Mucosa of descending colon (tissue), 3 donors: ENCODE data around the gene C19orf47. TPM values are rescaled to one million over a fixed set of nuclear protein-coding genes. Genes with fewer than 3 reads are reported as not detected.

ENCODE experiments used
- ATAC-seq: fragments of 200-7000 bp; cut with Tn5 transposase; one replicate; pipeline ENCODE4 v1.9.1; 2020; ENCODE audit warnings: mild to moderate bottlenecking, moderate library complexity
- DNase-seq, 3 donors: peaks; one replicate each; pipeline ENCODE4 v3.0.0-alpha.2; 2020
- H3K36me3 ChIP-seq: fragments of 200-600 bp; one replicate; pipeline ENCODE4 v1.8.0; 2021; ENCODE audit warnings: low read depth, mild to moderate bottlenecking
- H3K4me1 ChIP-seq: fragments of 200-600 bp; one replicate; pipeline ENCODE4 v1.8.0; 2021; ENCODE audit warnings: low read depth, mild to moderate bottlenecking
- H3K4me3 ChIP-seq: fragments of 200-600 bp; one replicate; pipeline ENCODE4 v1.8.0; 2021; ENCODE audit warnings: mild to moderate bottlenecking
- H3K9me3 ChIP-seq: fragments of 200-600 bp; one replicate; pipeline ENCODE4 v1.8.0; 2021; ENCODE audit warnings: mild to moderate bottlenecking
- CTCF ChIP-seq: fragments of 200-600 bp; IDR thresholded peaks from one replicate; pipeline ENCODE4 v1.8.0; 2022; ENCODE audit warnings: antibody characterized with exemption, mild to moderate bottlenecking
- intact Hi-C, 2 donors: fragments of 100-400 bp; cut with DNase I in 1 of 2; cut with micrococcal nuclease in 1 of 2; formaldehyde crosslinking; loops; one replicate each; pipeline versions ENCODE4 v1.11.0 to v1.11.1; 2022; cut with DNase I, micrococcal nuclease
- long read RNA-seq, 2 donors: library from polyadenylated mRNA; unstranded; transcript quantifications; one replicate each; pipeline ENCODE4 v2.0.0, GENCODE V29; 2019 to 2021
- total RNA-seq, 3 donors: library from RNA; stranded (reverse); fragmentation: NEBNext Ultra II Directional in 2 of 3; extraction: Animal tissue kit (Norgen Biotek cat#: 25700) in 2 of 3; gene quantifications; one replicate each; pipeline versions ENCODE4 v1.2.1 to v1.2.4, GENCODE V29; 2021 to 2023
- donor health status: DM: no; HTN: no; CAD: no; lungs with moderate emphysema.
- donor health status: DM: no; HTN: no; CAD: no.
- donor health status: DM: no; HTN: yes; CAD: no.

Gene C19orf47, protein sequence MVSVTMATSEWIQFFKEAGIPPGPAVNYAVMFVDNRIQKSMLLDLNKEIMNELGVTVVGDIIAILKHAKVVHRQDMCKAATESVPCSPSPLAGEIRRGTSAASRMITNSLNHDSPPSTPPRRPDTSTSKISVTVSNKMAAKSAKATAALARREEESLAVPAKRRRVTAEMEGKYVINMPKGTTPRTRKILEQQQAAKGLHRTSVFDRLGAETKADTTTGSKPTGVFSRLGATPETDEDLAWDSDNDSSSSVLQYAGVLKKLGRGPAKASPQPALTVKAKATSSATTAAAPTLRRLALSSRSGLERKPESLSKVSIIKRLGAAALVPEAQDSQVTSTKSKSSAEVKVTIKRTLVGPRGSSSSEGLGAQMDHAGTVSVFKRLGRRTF
- 10 to 100 TPM; 12.1 to 21.2 (median 12.5) TPM for total RNA-seq
- long read RNA-seq, donor 1, partial matches to known transcripts: 8 of 17 reads
- long read RNA-seq, donor 1, other reads (novel, unspliced or antisense): 8 of 17 reads
- long read RNA-seq, donor 2, partial matches to known transcripts: 0 of 2 reads
- long read RNA-seq, donor 2, other reads (novel, unspliced or antisense): 2 of 2 reads

DNA sequence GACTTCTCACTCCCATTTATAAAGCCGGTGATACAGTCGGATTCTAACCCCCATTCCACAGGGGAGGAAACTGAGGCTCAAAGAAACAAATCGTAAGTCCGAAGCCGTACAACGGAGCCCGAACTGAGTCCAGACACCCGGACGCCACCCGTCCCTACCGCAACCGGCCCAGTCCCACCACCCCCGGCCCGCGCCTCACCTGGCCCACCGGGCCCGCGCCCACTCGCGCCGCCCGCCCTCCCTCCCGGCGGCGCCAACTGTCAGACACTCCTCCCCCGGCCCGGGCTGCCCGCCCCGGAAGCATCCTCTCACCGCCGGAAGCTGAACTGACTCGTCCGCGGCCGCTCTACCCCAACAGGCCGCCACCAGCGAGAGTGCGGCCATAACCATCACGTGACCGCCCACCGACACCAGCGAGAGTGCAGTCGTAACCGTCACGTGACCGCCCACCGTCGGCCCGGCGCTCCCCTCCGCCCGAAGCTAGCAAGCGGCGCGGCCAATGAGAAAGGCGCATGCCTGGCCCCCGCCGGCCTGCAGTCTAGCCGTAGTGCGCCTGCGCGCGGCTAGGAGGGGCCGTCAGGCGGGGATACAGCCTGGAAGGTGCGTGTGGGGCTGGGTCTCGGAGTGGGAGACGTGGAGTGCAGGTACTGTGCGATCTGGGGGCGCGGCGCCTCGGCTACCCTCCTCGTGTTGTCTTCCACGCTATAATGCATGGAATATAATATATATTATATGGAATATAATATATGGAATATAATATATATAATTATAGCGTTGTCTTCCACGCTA is at the start of gene C19orf47, which contains the start of gene PLD3:
Gene C19orf47, minus strand, starts transcription at position 273 of the 789 bp plus-strand sequence. CDS start 6,540 bp downstream, outside the sequence.
Gene PLD3, plus strand, starts transcription at position 571 of the 789 bp plus-strand sequence. CDS start 17,789 bp downstream, outside the sequence.
- H3K4me1 ChIP-seq: peaks cover 9% of the 10 kb centered on the region
- no peak for TF ChIP-seq CTCF
- peak within 1 kb of the TSS; percentile 65 for H3K4me3 ChIP-seq
- intact Hi-C loops: no loop called here
- H3K9me3 ChIP-seq: no peaks in the 10 kb centered on the region
- DNase-seq (peak; percentile 99 to 100 (median 99)), ATAC-seq (peak; percentile 99)
- H3K36me3 ChIP-seq: no peaks in the 10 kb centered on the region

- Histone ChIP-seq H3K9me3 (no peaks in the 10 kb centered on the region), H3K4me3 (no peak overlapping the region), H3K4me1 (no peaks in the 10 kb centered on the region), H3K36me3 (no peaks in the 10 kb centered on the region)
- ATAC-seq (no peak), DNase-seq (no peak)
- intact Hi-C loops: no loop called here
- TF ChIP-seq CTCF: no peak
Observed at GRCh38 chr19:40397568-40397906, 49.3 kb upstream of the C19orf47 start.

DNA sequence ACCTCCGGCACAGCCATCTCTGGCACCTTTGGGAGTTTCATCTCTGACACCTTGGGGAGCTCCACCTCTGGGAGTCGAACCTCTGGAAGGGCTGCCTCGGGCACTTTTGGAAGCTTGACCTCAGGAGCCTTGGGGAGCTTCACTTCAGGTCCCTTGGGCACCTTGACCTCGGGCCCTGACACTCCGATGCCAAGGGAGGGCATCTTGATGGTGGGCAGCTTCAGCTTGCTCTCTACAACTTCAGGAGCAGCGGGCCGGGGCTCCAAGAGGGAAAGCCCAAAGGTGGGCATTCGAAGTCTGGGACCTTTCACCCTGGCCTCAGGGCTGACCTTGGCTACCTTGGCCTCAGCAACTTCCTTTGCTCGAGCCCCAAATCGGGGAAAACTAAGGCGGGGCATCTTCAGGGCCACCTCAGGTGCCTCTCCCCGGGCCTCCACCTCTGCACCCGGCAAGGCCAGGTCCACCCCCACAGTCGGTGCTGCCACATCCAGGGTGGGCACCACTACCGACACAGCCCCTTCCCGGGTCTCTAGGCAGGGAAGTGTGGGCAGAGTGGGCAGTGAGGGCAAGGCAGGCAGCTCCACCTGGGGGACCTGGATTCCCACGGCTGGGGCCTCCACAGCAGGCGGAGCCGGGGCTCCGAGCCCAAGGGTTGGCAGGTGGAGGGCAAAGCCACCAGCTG is 48.8 kb upstream of the C19orf47 start:
- intact Hi-C loops: no loop called here
- Histone ChIP-seq H3K4me3 (no peak overlapping the region), H3K36me3 (no peaks in the 10 kb centered on the region), H3K9me3 (no peaks in the 10 kb centered on the region), H3K4me1 (no peaks in the 10 kb centered on the region)
- ATAC-seq (no peak), DNase-seq (no peak)
- no peak for TF ChIP-seq CTCF

GRCh38 chr19:40395956-40396355 is 47.8 kb upstream of the C19orf47 start:
- TF ChIP-seq CTCF: no peak

DNA sequence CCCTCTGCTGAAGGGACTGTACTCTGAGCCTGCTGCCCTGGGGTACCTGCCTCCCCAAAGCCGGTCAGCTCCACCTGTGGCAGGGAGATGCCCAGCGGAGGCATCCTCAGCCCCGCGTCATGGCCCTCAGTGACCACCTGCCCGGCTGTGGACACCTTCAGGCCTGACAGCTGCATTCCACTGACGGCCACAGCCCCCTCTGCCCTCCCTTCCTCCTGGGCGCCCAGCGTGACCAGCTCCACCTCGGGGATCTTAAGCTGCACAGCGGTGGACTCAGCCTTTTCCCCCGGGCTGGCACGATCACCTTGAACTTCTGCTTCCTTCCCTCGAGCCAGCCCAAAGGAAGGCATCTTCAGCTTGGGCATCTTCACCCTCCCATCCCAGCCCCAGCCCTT is 46.6 kb upstream of the C19orf47 start:
- ATAC-seq (no peak), DNase-seq (no peak)
- Histone ChIP-seq H3K4me1 (no peaks in the 10 kb centered on the region), H3K9me3 (no peaks in the 10 kb centered on the region), H3K4me3 (no peak overlapping the region), H3K36me3 (no peaks in the 10 kb centered on the region)
- no peak for TF ChIP-seq CTCF
- intact Hi-C loops: no loop called here

More at GRCh38 chr19:40395956-40396355, 47.8 kb upstream of the C19orf47 start:
- no peaks in the 10 kb centered on the region for H3K4me1 ChIP-seq
- no peak for ATAC-seq
- no peak for DNase-seq
- H3K36me3 ChIP-seq: no peaks in the 10 kb centered on the region
- intact Hi-C loops: no loop called here
- no peaks in the 10 kb centered on the region for H3K9me3 ChIP-seq
- no peak overlapping the region for H3K4me3 ChIP-seq
